Liver (tissue), 3 donors: Measurements from ENCODE around the gene DRAM2.

Experiments used
- FOXA1 ChIP-seq: IDR thresholded peaks from 2 replicates; pipeline ENCODE4 v1.6.1; 2016; ENCODE audit warnings: antibody characterized with exemption
- GABPA ChIP-seq, 2 donors: IDR thresholded peaks in 1 of 2; conservative IDR thresholded peaks in 1 of 2; 2 replicates each; pipeline ENCODE4 v1.6.1; 2016; ENCODE audit warnings: antibody characterized with exemption in 2 of 2, mild to moderate bottlenecking in 1 of 2, moderate library complexity in 1 of 2
- HNF4A ChIP-seq, 2 donors: conservative IDR thresholded peaks; 2 replicates each; pipeline ENCODE4 v1.6.1; 2016; ENCODE audit warnings: antibody characterized with exemption in 2 of 2, mild to moderate bottlenecking in 2 of 2
- JUND ChIP-seq, 2 donors: IDR thresholded peaks; 2 replicates each; pipeline ENCODE4 v1.6.1; 2016; ENCODE audit warnings: antibody characterized with exemption in 2 of 2
- RAD21 ChIP-seq, 2 donors: IDR thresholded peaks; 2 replicates each; pipeline ENCODE4 v1.6.1; 2016; ENCODE audit warnings: antibody characterized with exemption in 2 of 2, mild to moderate bottlenecking in 2 of 2
- SP1 ChIP-seq: IDR thresholded peaks from 2 replicates; pipeline ENCODE4 v1.6.1; 2018; ENCODE audit warnings: antibody characterized with exemption, mild to moderate bottlenecking
- TAF1 ChIP-seq: conservative IDR thresholded peaks from 2 replicates; pipeline ENCODE4 v1.6.1; 2016; ENCODE audit warnings: antibody characterized with exemption, mild to moderate bottlenecking
- YY1 ChIP-seq: IDR thresholded peaks from 2 replicates; pipeline ENCODE4 v1.6.1; 2016; ENCODE audit warnings: antibody characterized with exemption, mild to moderate bottlenecking
- TF ChIP-seq, protein P1 (sequence below): fragments of 150-350 bp; IDR thresholded peaks from 2 replicates; pipeline ENCODE4 v1.5.1; 2017; ENCODE audit warnings: improper control_type of control experiment, low read depth, low read length; ENCODE audit not compliant: missing input control
- TF ChIP-seq, protein P2 (sequence below): IDR thresholded peaks from 2 replicates; pipeline ENCODE4 v1.6.1; 2016; ENCODE audit warnings: antibody characterized with exemption, mild to moderate bottlenecking
- TF ChIP-seq, protein P3 (sequence below): IDR thresholded peaks from 2 replicates; pipeline ENCODE4 v1.6.1; 2016; ENCODE audit warnings: antibody characterized with exemption
- TF ChIP-seq, protein P4 (sequence below): IDR thresholded peaks from 2 replicates; pipeline ENCODE4 v1.6.1; 2016; ENCODE audit warnings: antibody characterized with exemption
- TF ChIP-seq, protein P5 (sequence below): IDR thresholded peaks from 2 replicates; pipeline ENCODE4 v1.6.1; 2016; ENCODE audit warnings: antibody characterized with exemption
- donor health status: healthy.
- donor health status: healthy.

DNA sequence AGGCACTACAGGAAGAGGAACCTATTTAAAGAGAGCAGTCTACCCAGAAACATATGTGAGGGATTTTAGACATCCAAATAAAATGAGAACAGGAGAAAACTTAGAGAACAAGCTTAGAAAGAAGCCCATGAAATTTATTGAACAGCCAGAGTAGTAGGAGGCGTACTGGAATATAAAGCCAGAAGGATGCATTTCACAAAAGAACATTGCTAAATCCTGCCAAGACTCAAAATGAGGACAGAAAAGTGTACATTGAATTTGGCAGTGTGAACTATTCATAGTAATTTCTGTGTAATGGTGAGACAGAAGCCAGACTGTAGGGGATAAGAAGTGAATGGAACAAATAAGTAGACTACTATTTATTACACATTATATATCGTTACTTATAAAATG is 22.6 kb upstream of the DRAM2 start:
- no peak for TF ChIP-seq YY1
- TF ChIP-seq, protein P1, sequence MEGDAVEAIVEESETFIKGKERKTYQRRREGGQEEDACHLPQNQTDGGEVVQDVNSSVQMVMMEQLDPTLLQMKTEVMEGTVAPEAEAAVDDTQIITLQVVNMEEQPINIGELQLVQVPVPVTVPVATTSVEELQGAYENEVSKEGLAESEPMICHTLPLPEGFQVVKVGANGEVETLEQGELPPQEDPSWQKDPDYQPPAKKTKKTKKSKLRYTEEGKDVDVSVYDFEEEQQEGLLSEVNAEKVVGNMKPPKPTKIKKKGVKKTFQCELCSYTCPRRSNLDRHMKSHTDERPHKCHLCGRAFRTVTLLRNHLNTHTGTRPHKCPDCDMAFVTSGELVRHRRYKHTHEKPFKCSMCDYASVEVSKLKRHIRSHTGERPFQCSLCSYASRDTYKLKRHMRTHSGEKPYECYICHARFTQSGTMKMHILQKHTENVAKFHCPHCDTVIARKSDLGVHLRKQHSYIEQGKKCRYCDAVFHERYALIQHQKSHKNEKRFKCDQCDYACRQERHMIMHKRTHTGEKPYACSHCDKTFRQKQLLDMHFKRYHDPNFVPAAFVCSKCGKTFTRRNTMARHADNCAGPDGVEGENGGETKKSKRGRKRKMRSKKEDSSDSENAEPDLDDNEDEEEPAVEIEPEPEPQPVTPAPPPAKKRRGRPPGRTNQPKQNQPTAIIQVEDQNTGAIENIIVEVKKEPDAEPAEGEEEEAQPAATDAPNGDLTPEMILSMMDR = no peak
- TF ChIP-seq, protein P2, sequence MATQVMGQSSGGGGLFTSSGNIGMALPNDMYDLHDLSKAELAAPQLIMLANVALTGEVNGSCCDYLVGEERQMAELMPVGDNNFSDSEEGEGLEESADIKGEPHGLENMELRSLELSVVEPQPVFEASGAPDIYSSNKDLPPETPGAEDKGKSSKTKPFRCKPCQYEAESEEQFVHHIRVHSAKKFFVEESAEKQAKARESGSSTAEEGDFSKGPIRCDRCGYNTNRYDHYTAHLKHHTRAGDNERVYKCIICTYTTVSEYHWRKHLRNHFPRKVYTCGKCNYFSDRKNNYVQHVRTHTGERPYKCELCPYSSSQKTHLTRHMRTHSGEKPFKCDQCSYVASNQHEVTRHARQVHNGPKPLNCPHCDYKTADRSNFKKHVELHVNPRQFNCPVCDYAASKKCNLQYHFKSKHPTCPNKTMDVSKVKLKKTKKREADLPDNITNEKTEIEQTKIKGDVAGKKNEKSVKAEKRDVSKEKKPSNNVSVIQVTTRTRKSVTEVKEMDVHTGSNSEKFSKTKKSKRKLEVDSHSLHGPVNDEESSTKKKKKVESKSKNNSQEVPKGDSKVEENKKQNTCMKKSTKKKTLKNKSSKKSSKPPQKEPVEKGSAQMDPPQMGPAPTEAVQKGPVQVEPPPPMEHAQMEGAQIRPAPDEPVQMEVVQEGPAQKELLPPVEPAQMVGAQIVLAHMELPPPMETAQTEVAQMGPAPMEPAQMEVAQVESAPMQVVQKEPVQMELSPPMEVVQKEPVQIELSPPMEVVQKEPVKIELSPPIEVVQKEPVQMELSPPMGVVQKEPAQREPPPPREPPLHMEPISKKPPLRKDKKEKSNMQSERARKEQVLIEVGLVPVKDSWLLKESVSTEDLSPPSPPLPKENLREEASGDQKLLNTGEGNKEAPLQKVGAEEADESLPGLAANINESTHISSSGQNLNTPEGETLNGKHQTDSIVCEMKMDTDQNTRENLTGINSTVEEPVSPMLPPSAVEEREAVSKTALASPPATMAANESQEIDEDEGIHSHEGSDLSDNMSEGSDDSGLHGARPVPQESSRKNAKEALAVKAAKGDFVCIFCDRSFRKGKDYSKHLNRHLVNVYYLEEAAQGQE = no peak
- no peak for TF ChIP-seq GABPA (IDR thresholded peaks at IDR 0.05 in 1 of 2, conservative IDR thresholded peaks at IDR 0.05 in 1 of 2)
- TF ChIP-seq RAD21 (IDR thresholded peaks at IDR 0.05) = no peak
- TF ChIP-seq, protein P3, sequence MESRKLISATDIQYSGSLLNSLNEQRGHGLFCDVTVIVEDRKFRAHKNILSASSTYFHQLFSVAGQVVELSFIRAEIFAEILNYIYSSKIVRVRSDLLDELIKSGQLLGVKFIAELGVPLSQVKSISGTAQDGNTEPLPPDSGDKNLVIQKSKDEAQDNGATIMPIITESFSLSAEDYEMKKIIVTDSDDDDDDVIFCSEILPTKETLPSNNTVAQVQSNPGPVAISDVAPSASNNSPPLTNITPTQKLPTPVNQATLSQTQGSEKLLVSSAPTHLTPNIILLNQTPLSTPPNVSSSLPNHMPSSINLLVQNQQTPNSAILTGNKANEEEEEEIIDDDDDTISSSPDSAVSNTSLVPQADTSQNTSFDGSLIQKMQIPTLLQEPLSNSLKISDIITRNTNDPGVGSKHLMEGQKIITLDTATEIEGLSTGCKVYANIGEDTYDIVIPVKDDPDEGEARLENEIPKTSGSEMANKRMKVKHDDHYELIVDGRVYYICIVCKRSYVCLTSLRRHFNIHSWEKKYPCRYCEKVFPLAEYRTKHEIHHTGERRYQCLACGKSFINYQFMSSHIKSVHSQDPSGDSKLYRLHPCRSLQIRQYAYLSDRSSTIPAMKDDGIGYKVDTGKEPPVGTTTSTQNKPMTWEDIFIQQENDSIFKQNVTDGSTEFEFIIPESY = no peak
- TF ChIP-seq JUND (IDR thresholded peaks at IDR 0.05) = no peak
- TF ChIP-seq, protein P4, sequence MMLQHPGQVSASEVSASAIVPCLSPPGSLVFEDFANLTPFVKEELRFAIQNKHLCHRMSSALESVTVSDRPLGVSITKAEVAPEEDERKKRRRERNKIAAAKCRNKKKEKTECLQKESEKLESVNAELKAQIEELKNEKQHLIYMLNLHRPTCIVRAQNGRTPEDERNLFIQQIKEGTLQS = no peak
- TF ChIP-seq FOXA1 = no peak
- no peak for TF ChIP-seq TAF1
- TF ChIP-seq, protein P5, sequence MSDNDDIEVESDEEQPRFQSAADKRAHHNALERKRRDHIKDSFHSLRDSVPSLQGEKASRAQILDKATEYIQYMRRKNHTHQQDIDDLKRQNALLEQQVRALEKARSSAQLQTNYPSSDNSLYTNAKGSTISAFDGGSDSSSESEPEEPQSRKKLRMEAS = no peak
- TF ChIP-seq SP1 = no peak
- no peak for TF ChIP-seq HNF4A (conservative IDR thresholded peaks at IDR 0.05)
